Activated CD4-positive, alpha-beta T cell treated with anti-CD3 and anti-CD28 coated beads for 4 hours (primary cell): ENCODE results near the gene NHSL2.
"Not testable (repeated sequence)": the region's sequence is repeated elsewhere in the genome, so short reads cannot be mapped to it uniquely, and the experiment has no call there.

Source experiments
- DNase-seq, 2 donors: peaks; one replicate each; pipeline ENCODE4 v3.0.0-alpha.2; 2020

Gene NHSL2

DNA sequence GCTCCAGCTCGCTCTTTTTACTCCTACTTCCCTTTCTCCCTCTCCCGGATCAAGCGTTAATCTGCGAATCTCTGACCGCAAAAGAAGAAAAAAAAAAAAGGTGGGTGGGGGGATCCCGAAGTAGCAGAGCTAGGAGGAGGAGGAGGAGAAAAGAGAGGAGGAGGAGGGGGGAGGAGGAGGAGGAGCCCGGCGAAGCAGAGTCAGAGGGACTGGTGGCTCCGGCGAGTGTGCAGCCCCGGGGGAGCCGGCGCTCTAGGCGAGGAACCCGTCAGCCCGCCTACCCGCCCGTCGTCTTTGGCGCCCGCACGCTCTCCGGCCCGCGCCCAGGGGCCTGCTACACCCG lies at the start of gene NHSL2:
Gene NHSL2, plus strand, starts transcription at position 203 of the 343 bp plus-strand sequence.
- DNase-seq: peak; percentile 28 to 34

- no peak for DNase-seq
Observed at GRCh38 chrX:71867680-71868079, 43.0 kb upstream of the NHSL2 start.

- not testable (repeated sequence) for DNase-seq
Observed at GRCh38 chrX:71869566-71869965, 41.1 kb upstream of the NHSL2 start.

DNA sequence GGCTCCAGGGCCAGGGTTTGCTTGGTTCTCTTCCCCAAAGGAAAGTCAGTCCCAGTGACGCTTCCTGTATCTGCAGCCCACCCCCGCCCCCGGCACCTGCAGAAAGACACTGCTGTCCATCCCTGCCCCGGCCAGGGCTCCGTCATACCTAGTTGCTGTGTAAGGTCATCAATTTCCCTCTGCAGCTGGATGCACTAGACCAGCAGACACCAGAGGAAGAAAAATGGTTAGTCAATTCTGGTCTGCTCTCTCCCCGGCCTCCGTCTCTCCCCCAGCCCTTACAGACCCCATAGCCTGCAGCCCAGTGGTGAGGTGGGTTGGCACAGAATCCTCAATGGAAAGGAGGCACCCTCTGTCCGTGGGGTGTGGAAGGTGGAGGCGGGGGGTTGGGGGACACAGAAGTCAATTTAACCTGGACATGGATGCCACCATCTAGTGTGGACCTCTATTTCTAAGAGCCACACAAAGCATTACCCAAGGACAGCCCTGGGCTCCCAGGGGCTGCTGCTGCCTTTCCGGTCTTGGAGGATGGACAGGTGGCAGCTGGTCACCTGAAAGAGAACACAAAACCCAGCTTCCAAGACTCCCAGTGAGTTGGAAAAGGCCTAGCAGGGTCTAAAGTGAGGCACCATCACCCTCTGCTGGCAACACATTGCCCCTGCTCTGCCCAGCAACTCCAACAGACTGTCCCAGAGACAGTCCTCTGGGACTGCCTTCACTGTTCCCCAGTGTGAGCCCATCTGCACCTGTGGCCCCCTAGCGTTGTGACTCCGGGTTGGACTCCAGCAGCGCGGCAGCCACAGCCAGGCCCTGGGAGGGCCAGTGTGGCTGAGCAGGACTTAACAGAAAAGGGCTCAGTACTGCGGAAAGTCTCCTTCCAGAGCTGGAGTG lies 40.2 kb upstream of the NHSL2 start:
- DNase-seq: no peak

DNA sequence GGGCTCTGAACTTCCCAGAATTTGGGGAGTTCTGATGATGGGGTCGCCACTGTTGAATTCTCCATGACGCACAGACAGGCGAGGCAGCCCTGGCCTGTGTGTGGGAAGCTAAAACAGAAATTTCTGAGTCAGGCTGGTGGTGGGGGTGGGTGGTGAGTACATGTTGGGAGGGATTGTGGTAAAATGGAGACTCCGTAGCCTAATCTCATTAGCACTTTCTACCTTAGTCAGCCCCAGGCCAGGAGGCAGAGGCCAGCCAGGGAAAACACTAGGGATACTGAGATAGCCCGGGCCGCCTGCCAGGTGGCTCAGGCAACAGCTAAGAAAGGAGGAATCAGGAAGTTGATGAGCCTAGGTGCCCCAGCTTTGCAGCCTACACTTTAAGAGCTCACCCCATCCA lies 39.3 kb upstream of the NHSL2 start:
- DNase-seq: no peak

GRCh38 chrX:71872542-71873458 lies 37.8 kb upstream of the NHSL2 start:
- DNase-seq: no peak

DNA sequence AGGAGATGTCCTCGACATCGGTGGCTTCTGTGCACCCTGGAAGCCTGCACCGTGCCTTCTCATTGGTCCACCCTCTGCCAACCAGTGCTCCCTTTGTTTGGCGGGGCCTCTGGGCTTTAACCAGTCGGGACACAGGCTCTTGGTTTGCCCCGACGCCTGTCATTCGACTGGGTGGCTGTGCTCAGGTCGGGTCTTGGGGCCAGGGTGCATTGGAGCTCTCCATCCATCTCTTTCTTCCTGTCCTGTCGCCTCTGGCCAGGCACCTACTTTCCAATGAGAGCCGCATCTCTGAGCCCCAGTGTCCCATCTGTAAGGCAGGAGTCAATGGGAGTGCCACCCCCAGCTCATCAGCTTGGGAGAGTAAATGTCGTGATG lies 37.2 kb upstream of the NHSL2 start:
- DNase-seq: no peak

DNA sequence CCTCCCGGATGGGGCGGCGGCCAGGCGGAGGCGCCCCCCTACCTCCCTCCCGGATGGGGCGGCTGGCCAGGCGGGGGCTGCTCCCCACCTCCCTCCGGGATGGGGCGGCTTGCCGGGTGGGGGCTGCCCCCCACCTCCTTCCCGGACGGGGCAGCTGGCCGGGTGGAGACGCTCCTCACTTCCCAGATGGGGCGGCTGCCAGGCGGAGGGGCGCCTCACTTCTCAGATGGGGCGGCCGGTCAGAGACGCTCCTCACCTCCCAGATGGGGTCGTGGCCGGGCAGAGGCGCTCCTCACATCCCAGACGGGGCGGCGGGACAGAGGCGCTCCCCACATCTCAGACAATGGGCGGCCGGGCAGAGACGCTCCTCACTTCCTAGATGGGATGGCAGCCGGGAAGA lies 33.8 kb upstream of the NHSL2 start:
- not testable (repeated sequence) for DNase-seq

GRCh38 chrX:71885099-71885498 lies 25.5 kb upstream of the NHSL2 start:
- DNase-seq: no peak

DNA sequence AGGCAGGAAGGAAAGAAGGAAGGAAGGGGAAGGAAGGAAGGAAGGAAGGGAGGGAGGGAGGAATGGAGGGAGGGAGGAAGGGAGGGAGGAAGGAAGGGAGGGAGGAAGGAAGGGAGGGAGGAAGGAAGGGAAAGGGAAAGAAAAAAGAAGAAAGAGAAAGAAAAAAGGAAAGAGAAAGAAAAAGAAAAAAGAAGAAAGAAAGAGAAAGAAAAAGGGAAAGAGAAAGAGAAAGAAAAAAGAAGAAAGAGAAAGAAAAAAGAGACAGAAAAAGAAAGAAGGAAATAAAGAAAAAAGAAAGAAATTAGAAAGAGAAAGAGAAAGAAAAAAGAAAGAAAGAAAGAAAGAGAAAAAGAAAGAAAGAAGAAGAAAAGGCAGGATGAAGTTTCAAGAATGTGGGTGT lies 15.0 kb upstream of the NHSL2 start:
- no peak for DNase-seq

- DNase-seq: no peak
Observed at GRCh38 chrX:71906144-71906543, 4.5 kb upstream of the NHSL2 start.

DNA sequence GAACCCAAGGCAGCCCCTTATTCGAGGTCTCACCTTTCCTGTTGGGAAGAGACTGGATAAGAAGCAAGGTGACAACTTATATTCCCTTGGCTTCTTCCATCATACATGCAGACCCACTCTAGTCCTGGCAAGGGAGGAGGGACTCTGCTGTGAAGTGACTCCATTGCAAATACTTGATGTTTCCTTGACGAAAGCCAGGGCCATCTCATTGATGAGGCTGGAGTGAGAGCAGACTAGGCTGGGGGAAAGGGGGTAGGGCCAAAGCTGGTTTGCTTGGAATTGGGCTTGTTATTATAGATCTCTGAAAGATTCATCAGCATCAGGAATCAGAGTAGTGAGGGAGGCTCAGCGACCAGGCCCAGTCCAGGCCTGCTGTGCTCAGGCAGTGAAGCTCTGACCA lies 2.3 kb upstream of the NHSL2 start:
- DNase-seq: no peak

DNA sequence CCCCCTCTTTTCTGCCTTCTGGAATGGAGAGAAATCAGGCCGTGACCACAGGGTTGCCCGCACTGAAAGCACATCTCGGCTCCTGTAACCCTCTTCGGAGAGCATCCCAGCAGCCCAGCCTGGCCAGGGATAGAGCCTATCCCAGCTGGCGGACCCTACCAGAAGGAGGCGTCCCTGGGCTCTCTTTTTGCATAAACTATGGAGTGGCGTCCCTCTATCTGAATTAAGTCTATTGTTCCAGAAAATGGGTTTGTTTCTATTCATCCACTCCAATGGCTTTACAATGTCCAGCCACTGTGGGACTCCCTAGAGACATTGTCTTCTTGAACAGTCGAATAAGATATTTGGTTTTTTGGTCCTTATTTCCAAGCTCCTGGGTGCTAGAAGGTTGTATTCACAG lies 689 bp upstream of the NHSL2 start:
- no peak for DNase-seq

GRCh38 chrX:71910986-71911730 lies 513 bp downstream of the NHSL2 start:
- DNase-seq: peak; percentile 12 to 16

- no peak for DNase-seq
Observed at GRCh38 chrX:71911731-71912050, 1.0 kb downstream of the NHSL2 start.

DNA sequence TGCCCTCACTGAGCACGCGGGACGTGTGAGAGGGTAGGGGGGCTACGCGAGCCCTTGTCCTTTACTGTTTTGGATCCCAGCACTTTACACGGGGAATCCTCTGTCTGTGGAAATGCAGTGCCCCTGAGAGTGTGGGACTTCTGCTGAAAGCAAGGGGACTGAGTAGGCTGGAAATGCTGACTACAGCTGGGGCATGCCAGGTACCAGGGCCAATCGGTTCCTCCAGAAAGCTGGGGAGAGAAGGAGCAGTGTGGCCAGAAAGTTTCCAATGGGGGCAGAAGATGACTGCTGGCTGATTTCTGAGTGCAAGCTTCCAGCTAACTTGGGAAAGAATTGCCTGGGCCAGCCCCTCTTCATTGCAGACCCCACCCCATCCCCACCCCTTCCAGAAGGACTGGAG lies 1.5 kb downstream of the NHSL2 start:
- no peak for DNase-seq

DNA sequence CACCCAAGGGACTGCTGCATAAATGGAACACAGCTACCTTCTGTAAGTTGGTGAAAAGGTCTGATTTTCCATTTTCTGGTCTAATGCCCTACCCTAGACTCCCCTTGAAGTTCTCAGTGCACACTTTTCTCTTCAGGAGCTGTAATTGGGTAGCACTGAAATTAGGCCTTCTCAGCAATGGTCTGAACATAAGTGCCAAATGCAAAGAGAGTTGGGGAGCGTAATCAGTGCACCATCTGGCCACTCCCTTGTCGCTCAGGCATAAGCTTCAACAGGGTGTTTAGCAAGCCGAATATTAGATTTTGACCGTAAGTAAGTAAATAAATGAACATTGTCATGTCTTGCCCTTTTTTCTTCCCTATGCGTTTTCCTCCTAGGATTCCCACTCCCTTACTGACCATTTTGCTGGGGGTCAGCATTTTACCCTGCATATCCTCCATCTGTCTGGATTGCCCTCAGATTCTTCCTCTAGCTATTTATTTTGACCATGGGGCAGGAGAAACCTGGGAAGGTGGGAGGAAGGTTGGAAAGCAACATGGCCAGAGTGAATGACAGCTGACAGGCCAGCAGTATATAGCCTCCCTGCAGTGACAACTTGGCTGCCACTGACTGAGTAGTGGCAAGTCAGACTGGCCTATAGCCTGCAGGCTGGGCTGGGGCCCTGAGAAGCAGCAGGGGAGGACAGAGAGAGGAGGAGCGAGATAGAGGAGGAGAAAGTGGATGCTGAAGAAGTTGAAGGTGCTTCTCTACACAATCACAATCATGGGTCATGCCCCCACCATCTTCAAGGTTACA lies 2.7 kb downstream of the NHSL2 start:
- no peak for DNase-seq

DNA sequence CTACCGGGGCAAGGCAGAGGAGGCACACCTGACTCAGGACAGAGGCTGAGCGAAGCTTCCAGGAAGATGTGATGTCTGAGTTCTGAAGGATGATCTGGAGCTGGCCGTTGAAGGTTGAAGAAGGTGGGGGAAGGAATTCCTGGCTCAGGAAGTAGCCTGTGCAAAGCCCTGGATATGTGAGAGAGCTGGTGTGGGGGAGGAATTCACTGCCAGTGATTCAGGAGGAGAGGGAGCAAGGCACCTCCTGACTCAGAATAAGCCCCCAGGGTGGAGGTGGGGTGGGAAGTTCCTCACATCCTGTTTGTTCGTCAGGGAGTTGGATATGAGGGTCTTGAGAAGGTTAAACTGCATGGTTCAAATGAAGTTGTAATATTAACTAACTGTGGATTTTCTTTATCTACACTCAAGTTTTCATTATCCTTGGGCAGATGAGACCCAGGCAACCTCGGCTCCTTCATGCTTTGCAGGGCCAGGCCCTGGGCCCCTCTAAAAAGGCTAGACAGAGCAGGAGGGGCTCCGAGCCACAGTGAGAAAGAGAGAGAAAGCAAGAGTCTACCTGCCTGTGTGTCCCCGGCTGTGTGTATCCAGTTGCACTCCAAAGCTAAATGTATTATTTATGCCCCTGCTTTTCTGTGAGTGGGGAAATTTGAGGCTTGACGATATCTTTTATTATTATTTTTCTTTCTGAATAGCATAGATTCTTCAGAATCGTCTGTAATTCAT lies 7.1 kb downstream of the NHSL2 start:
- no peak for DNase-seq

DNA sequence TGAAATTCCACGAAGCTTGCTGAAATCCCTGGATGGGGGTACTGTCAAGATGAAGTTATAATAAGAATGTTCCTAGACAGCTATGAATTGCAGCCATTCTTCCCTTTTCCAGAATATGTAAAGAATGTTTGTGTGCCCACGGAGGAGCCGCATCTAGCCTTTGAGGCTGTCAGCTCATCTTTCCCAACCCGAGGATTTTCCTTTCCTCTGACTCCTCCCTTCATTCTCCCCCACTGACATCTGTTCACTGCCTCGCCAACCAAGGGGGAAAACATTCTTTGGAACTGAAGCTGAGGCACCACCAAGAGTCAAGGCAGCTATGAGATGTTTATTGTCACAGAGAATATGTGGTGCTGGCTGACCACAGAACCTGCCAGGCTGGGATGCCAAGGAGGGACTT lies 8.8 kb downstream of the NHSL2 start:
- DNase-seq: no peak

DNA sequence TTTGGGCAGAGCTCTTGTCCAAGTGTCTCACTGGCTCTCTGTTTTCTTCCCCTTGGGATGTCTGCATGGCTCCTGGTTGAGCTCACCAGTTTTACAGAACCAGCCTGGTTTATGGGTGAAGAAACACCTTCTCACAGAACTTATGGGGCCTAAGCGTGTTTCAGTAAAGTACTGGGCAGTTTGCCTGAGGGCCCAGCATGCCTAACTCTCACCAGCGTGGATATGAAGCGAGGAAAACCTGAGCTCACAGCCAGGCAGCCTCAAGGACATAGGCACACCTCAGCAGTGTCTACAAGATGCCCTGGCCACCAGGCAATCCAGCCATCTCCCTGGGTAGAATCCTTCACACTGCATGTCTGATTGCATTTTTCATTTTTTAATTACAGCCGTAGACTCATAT lies 9.2 kb downstream of the NHSL2 start:
- DNase-seq: no peak

DNA sequence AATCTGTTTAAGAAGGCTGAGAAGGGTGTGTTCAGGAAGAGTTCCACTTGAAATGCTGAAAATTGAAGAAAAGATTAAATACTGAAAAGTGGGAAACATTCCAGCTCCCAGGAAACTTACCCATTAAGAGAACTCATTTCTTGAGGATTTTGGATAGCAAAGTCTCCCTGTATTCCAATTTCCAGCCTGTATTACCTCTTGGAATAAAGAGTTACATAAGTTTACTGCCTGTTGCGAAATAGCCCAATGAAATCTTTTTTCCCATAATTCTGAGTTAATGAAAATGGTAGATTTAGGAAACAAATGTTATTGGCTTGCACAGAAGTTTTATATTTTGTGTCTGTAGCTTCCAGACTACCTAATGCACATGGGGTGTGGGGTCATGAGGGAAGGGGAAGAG lies 12.0 kb downstream of the NHSL2 start:
- no peak for DNase-seq

GRCh38 chrX:71923516-71923915 lies 12.9 kb downstream of the NHSL2 start:
- no peak for DNase-seq
